Neural crest cell (in vitro differentiated cells): Measurements from ENCODE around the gene TMEM147. TPM values are rescaled to one million over a fixed set of nuclear protein-coding genes. Genes with fewer than 3 reads are reported as not detected.

Experiments used
- DNase-seq: peaks from one replicate; pipeline ENCODE4 v3.0.0; 2021; ENCODE audit warnings: low read depth, mixed read lengths, low spot score
- H3K27ac Mint-ChIP-seq: one replicate; pipeline ENCODE4 v1.8.0; 2021; ENCODE audit warnings: mild to moderate bottlenecking, mixed read lengths; ENCODE audit not compliant: unreplicated experiment
- H3K27me3 Mint-ChIP-seq: 2 replicates; pipeline ENCODE4 v1.8.0; 2021; ENCODE audit warnings: low read depth, mild to moderate bottlenecking, mixed read lengths
- H3K36me3 Mint-ChIP-seq: 2 replicates; pipeline ENCODE4 v1.8.0; 2021; ENCODE audit warnings: low read depth, mild to moderate bottlenecking, mixed read lengths
- H3K4me1 Mint-ChIP-seq: 2 replicates; pipeline ENCODE4 v1.8.0; 2021; ENCODE audit warnings: mixed read lengths
- H3K4me3 Mint-ChIP-seq: one replicate; pipeline ENCODE4 v1.8.0; 2021; ENCODE audit warnings: mild to moderate bottlenecking, mixed read lengths
- H3K9me3 Mint-ChIP-seq: 2 replicates; pipeline ENCODE4 v1.8.0; 2021; ENCODE audit warnings: mixed read lengths
- long read RNA-seq: library from polyadenylated mRNA; unstranded; transcript quantifications from one replicate; pipeline ENCODE4 v2.0.0, GENCODE V29; 2020
- total RNA-seq: library from RNA; stranded (reverse); gene quantifications from 2 replicates; pipeline ENCODE4 v1.2.1, GENCODE V29; 2021
- TF ChIP-seq, protein P1 (sequence below): fragments of 200-600 bp; sonication (generic); conservative IDR thresholded peaks from 2 replicates; pipeline ENCODE4 v1.5.0; 2021; ENCODE audit warnings: antibody characterized with exemption, mild to moderate bottlenecking

TMEM147 gene, protein sequence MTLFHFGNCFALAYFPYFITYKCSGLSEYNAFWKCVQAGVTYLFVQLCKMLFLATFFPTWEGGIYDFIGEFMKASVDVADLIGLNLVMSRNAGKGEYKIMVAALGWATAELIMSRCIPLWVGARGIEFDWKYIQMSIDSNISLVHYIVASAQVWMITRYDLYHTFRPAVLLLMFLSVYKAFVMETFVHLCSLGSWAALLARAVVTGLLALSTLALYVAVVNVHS
- total RNA-seq = 95.1 and 105 TPM in 2 replicates
- long read RNA-seq, transcript TMEM147-201 (7 exons, 899 nt) = major isoform, 17 of 19 reads
- long read RNA-seq, partial matches to known transcripts = 0 of 19 reads
- long read RNA-seq, other reads (novel, unspliced or antisense) = 2 of 19 reads

DNA sequence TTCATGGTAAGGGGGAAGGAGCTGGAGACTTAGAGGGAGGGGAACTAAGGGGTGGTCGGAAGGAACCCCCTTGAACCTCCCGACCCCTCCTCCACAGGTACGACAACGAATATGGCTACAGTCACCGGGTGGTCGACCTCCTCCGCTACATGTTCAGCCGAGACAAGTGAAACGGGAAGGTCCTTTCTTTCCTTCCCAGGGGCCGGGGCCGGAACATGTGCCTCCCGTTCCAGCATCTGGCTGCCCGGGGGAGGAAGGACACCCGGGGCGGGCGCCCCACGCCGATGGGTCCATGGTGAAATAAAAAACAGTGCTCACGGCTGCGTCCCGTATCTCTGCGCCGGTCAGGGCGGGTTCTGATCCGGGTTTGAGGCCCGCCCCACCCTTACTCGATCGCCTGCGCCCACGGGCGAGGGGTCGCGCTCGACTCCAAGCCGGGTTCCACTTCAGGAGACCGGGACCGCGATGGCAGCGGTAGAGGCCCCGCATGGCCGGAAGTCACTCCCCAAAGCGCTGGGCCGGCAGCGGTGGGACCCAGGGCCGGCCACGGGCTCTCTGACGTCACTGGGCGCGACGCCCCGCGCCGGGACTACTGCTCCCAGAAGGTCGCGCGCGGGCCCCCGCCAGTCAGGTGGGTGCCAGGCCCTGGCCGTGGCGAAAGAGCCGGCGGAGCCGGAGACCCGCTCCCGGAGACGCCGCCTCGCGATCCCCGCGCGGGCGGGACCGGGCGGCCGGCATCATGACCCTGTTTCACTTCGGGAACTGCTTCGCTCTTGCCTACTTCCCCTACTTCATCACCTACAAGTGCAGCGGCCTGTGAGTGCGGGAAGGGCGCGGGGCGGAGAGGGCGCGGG lies at the start of gene TMEM147:
Gene TMEM147, plus strand, starts transcription at position 626 of the 854 bp plus-strand sequence. Its CDS starts 114 bp downstream, at position 740.
- H3K27ac Mint-ChIP-seq = peak within 1 kb of the TSS; percentile 94
- peak; percentile 84 for DNase-seq
- H3K27me3 Mint-ChIP-seq = no peaks in the 10 kb centered on the region
- H3K9me3 Mint-ChIP-seq = no peaks in the 10 kb centered on the region
- H3K4me1 Mint-ChIP-seq = peaks cover 29% of the 10 kb centered on the region
- peak within 1 kb of the TSS; percentile 97 for H3K4me3 Mint-ChIP-seq
- peaks cover 5% of the 10 kb centered on the region for H3K36me3 Mint-ChIP-seq
- TF ChIP-seq, protein P1, sequence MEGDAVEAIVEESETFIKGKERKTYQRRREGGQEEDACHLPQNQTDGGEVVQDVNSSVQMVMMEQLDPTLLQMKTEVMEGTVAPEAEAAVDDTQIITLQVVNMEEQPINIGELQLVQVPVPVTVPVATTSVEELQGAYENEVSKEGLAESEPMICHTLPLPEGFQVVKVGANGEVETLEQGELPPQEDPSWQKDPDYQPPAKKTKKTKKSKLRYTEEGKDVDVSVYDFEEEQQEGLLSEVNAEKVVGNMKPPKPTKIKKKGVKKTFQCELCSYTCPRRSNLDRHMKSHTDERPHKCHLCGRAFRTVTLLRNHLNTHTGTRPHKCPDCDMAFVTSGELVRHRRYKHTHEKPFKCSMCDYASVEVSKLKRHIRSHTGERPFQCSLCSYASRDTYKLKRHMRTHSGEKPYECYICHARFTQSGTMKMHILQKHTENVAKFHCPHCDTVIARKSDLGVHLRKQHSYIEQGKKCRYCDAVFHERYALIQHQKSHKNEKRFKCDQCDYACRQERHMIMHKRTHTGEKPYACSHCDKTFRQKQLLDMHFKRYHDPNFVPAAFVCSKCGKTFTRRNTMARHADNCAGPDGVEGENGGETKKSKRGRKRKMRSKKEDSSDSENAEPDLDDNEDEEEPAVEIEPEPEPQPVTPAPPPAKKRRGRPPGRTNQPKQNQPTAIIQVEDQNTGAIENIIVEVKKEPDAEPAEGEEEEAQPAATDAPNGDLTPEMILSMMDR = no peak

DNA sequence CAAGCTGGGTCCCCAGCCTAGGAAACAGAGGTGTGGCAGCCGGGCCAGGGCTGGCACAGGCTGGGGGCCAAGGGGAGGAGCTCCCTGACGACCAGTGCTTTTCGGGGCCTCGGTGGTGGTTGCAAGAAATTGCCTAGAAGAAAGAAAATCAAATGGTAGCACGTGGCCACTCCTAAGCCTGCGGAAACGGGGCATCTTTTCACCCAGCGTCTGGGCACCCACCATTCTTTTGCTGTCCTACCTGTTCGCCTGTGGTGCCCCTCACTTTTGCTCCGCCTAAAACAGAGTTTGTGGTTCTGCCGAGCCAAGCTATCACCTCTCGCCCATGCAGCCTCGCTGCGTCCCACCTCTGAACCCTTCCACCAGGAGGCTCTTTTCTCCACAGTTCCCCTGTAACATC lies 48.0 kb upstream of the TMEM147 start:
- Mint-ChIP-seq H3K4me1 (no peaks in the 10 kb centered on the region), H3K36me3 (no peaks in the 10 kb centered on the region), H3K27me3 (peaks cover 28% of the 10 kb centered on the region), H3K9me3 (no peaks in the 10 kb centered on the region), H3K4me3 (no peak overlapping the region), H3K27ac (no peak overlapping the region)
- DNase-seq = no peak
- TF ChIP-seq, protein P1 = no peak

DNA sequence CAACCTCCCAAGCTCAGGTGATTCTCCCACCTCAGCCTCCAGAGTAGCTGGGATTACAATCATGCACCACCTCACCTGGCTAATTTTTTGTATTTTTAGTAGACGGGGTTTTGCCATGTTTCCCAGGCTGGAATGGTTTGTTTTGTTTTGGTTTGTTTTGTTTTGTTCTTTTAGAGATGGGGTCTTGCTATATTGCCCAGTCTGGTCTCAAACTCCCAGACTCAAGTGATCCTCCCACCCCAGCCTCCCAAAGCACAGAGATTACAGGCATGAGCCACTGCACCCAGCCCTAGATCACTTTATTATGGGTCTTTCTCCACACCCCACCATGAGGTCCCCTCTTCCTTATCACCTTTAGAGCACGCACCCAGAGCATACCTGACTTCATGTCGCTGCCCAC lies 47.2 kb upstream of the TMEM147 start:
- H3K27me3 Mint-ChIP-seq = peaks cover 28% of the 10 kb centered on the region
- no peak for DNase-seq
- H3K4me1 Mint-ChIP-seq = no peaks in the 10 kb centered on the region
- no peaks in the 10 kb centered on the region for H3K36me3 Mint-ChIP-seq
- no peaks in the 10 kb centered on the region for H3K9me3 Mint-ChIP-seq
- H3K4me3 Mint-ChIP-seq = no peak overlapping the region
- TF ChIP-seq, protein P1 = no peak
- H3K27ac Mint-ChIP-seq = peak overlapping the region; percentile 43

DNA sequence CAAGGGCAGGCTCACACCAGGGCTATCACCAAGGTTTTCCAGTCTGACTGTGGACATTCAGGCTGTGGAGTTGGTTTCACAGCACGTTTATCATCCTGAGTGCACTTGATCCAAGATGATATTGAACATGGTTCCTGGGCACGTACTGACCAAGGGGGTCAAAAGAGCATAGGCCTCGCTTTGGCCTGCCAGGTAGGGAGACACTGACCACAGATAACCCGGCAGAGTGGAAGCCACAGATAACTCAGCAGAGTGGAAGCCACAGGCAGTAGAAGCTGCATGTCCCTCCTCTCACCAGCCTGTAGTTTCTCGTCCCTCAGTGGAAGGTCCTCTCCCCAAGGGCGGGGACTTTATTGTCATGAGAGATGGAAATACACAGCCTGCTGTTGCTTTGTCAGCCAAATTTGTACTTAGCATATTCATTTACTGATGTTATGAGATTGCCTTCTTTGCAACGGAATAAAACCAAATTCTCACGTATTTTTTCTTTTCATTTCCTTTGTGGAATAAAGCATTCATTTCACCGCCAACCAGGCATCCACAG lies 46.4 kb upstream of the TMEM147 start:
- no peaks in the 10 kb centered on the region for H3K9me3 Mint-ChIP-seq
- peaks cover 28% of the 10 kb centered on the region for H3K27me3 Mint-ChIP-seq
- TF ChIP-seq, protein P1 = no peak
- DNase-seq = no peak
- no peak overlapping the region for H3K27ac Mint-ChIP-seq
- H3K4me1 Mint-ChIP-seq = no peaks in the 10 kb centered on the region
- H3K4me3 Mint-ChIP-seq = no peak overlapping the region
- H3K36me3 Mint-ChIP-seq = no peaks in the 10 kb centered on the region

DNA sequence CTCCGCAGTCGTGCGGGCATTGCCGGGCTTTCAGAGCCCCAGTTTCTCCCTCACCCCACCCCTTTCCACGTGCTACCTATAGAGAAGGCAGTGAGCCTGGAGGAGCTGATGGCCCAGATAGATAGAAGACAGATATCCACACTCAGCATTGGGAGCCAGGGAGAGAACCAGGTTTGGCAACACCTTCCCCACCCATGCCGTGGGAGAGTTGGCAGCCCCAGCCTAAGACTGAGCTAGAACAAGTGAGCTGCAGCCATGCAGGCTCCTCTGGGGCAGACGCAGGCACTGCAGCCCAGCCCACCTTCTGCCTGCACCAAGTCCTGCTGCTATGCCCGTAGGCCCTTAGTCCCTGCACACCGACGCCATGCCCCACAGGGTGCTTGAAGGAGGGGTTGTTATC lies 44.8 kb upstream of the TMEM147 start:
- H3K27me3 Mint-ChIP-seq = peaks cover 32% of the 10 kb centered on the region
- H3K27ac Mint-ChIP-seq = no peak overlapping the region
- TF ChIP-seq, protein P1 = no peak
- no peaks in the 10 kb centered on the region for H3K36me3 Mint-ChIP-seq
- H3K9me3 Mint-ChIP-seq = no peaks in the 10 kb centered on the region
- no peak for DNase-seq
- H3K4me3 Mint-ChIP-seq = no peak overlapping the region
- no peaks in the 10 kb centered on the region for H3K4me1 Mint-ChIP-seq
